GM19395 (cell line): ENCODE results near the gene CDON.
"Not testable (repeated sequence)": the region's sequence is repeated elsewhere in the genome, so short reads cannot be mapped to it uniquely, and the experiment has no call there.

Experiments
- ATAC-seq: cut with Tn5 transposase; IDR thresholded peaks from one replicate; pipeline ENCODE4 v1.9.1; 2021; ENCODE audit warnings: mild to moderate bottlenecking, moderate library complexity; ENCODE audit not compliant: unreplicated experiment

CDON gene

DNA sequence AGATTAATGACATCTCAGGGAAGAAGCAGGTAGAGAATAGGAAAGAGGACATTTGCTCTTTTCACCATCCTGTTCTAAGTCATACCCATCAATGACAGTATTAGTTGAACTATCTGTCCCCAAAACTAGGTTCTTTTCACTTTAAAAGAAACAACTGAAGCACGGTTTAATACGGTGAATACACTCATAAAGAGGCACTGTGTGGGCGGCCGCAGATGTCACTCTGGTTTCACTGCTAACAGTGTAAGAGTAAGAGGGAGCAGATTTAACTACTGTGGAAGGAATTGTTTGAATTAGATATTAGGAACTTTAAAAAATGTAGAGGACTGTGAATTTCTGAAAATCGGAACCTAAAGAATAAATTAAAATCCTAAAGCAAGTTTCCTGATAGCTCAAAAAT, 67.4 kb downstream of the CDON start:
- ATAC-seq, result peak; percentile 98

DNA sequence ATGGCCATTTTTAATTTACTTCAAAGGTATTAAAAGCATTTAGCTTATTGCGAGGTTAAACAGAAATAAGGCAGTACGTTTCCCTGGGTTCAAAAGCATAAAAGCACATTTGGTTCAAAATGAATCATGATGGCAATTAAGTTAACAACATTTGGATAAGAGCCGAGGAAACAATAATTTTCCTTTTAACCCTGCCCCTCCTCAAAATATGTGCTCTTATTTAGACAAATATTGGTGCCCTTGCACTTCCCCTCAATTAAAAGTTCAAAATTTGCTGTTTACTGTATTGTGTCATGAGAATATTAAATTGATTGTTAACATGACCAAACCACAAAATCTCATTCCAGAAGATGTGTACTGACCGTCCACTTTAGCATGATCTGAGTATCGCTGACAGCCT, 68.2 kb downstream of the CDON start:
- no peak for ATAC-seq

- no peak for ATAC-seq
These were observed 69.8 kb downstream of the CDON start for GRCh38 chr11:125992893-125993292.

GRCh38 chr11:125990244-125990643, 72.4 kb downstream of the CDON start:
- ATAC-seq, result no peak

- no peak for ATAC-seq
These were observed 75.5 kb downstream of the CDON start for GRCh38 chr11:125987066-125987641.

- ATAC-seq, result not testable (repeated sequence)
These were observed 76.7 kb downstream of the CDON start for GRCh38 chr11:125985956-125986355.

DNA sequence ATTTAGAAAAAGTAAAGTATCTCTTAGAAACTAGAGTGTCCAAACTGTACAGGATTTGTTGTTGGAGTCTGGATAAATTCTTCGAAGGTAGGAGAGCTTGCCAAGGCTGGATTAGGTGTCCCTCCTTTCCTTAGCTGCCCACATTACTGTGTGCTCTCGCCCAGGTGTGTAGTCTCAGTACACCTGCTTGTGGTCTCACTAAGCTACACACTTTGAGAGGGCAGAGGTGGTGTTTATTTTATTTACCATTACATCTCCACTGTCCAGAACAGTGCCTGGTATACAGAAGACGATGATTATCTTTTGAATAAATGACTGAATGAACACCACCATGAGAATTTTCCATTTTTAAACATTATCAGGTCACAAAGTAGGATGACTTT, 80.3 kb downstream of the CDON start:
- ATAC-seq, result no peak

DNA sequence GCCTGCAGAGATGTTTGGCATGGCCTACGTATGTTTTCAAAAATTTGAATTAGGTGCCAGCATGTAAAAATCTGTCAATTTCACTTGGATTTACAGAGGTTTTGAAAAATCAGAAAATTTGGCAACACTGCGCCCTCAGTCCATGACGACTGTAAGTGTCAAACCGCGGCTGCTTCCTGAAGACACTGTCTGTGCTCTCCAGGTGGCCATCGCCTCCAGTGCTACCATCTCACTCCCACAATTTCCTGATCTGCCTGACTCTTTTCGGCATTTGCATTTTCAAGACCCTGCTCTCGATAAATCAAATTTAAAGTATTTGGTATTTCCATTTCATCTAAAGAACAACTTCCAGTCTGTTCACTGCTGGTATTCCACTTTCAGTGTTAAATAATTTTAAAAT, 82.2 kb downstream of the CDON start:
- no peak for ATAC-seq

- no peak for ATAC-seq
These were observed 83.2 kb downstream of the CDON start for GRCh38 chr11:125979511-125979910.

DNA sequence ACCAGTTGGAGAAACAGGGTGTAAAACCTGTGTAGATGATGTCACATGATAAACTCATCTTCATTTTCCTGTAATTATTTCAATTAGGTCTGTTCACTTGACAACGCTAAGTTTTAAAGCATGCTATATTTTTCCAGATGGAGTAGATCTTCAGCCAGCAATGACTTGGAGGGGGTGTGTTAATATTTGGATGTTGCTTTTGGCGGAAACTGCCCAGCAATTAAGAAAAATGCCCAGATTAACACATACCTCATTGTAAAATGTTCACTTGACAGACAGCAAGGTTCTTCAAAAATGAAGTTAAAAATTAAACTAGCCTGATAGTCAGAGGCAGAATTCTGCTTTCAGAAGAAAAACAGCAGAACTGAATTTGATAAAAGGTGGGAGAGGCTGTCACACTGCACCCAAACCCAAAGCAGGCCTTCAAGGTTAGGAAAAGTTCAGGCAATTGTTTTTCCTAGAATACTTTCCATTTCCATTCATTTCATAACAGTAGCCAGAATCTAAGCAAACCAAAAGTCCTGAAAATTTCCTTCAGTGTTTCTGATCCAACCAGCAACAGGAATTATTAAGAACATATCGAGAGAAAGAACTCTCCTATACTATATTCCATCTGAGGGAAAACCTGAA, 83.8 kb downstream of the CDON start:
- ATAC-seq, result no peak

DNA sequence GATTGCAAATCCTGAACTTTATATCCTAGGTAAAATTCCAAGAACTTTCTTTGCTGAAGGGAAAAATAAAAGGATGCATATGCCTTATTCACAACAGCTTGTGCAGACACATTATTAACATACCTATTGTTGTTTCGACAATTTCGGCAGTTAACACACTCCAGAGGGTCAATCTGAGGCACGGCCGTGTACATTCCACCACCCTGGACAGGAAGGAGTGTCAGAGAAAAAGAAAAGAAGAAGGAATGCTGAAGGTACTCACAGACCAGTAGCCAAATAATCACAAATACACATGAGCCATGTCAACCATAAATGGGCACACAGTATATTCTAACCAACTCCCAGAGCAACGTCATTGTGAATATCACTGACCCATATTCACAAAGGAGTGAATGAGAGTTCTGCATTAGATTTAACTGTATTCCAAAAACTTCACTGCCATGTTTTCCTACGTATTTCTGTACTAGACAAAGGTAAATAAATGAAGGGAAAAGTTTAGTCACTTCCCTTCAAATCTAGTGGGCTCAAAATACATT, 84.4 kb downstream of the CDON start:
- no peak for ATAC-seq

DNA sequence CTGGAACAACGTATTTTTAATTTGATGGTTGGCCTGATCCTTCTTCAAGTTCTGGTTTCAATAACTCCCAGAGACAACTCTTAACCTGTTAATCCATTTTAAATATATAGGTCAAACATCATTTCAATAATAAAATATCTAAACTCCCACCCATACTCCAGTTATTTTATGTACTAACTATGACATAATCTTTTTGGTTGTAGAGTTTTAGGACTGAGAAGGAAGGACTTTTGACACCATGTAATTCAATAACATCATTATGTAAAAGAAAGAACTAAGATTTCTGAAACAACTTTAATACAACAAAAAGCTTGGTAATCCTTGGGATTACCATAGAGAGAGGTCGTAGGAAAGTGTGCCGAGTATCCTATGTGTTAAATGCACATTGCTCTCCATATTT, 85.3 kb downstream of the CDON start:
- ATAC-seq, result no peak

DNA sequence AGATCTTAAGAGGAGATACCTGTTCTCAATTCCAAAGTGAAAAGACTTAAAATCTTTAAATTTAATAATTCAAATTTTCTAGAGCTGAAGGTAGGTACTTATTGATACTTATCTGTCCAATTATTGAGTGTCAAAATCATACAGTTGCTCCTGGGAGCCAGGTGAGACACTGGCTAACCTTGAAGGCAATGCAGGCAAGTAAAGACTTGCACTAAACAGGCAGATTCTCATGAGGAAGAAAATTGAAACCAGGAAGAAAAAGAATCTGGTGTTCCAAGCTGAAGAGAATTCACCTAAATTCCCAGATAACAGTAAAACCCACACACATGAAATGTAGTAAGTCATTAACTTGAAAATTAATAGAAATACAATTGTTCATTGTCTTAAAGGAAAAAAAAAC, 86.5 kb downstream of the CDON start:
- ATAC-seq, result no peak

GRCh38 chr11:125975634-125976033, 87.0 kb downstream of the CDON start:
- no peak for ATAC-seq

DNA sequence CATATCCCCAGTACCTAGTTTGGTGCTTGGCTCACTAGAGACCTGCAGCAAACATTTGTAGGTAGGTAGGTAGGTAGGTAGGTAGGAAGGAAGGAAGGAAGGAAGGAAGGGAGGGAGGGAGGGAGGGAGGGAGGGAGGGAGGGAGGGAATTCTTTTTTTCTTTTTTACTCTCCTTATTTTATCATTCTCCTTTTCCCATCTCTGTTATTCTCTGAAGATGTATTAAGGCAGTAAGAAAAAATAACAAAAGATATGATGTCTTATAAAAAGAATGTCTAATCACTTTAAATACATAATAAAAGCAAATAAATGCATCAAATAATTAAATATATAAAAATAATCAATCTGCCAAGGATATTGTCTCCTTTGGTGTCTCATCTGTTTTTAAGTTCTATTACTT, 88.4 kb downstream of the CDON start:
- ATAC-seq, result no peak

DNA sequence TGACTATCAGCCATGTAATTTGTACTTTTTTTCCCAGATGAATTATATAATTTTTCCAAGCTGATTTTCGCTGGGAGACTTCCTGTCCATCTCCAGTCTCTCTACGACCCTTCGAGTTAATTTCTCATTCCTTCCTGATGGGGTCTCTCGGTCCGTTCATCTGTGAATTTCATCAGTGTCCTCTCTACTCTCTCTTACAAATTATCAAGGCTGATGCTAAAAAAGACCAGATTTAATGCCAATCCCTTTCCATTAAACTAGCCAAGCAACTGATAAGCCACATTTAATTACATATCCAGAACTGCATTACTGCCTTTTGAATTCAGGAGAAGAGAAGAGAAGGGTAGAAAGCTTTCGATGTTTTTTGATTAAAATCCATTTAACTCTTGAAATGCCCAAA, 91.0 kb downstream of the CDON start:
- no peak for ATAC-seq

DNA sequence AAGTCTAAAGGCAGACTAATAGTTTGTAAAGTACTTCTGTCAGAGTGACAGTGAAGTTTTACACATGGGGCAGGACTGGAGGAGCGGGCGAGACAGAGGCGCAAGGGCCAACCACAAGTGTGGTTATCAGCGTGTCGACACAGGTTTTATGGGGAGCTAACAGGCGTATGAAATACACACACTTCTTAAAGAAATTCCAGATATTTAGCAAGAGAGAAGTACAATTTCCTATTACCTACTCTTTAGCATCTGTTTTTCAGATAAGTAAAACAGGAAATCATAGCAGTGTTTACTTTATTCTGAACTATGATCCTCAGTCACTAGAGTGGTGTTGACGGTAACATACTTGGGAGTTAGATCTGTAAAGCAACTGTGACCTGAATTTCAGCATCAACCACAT, 94.3 kb downstream of the CDON start:
- ATAC-seq, result no peak

DNA sequence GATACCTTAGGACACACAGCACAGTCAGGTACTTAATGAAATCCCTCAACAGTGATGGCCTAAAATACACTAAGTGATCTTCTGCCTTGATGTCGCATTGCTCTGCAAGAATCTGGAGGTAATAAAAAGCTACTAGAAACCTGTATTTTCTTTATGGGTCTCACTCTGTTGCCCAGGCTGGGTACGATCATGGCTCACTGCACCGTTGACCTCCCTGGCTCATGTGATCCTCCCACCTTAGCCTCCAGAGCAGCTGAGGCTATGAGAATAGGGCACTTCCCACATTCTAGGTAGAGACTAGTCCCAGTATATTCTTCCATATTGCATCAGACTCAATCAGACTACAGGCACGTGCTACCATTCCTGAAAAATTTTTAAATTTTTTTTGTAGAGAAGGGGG, 95.2 kb downstream of the CDON start:
- no peak for ATAC-seq

DNA sequence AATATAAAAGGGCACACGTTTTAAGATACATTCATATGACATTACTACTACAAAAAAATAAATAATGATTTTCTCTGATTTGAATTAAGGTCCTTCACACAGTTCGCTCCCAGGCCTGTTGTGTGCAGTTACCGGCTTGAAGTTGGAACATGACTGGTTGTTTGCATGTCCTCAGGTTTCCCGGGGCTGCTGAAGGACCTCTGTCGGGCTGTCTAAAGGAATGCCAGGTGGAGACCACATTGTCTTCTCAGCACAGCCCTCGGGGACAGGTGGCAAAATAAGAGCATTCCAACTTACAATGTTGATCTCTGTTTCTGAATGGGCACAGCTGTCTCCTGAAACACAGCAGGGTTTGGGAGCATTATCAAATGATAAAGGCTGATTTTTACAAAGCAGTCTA, 101.9 kb downstream of the CDON start:
- no peak for ATAC-seq

DNA sequence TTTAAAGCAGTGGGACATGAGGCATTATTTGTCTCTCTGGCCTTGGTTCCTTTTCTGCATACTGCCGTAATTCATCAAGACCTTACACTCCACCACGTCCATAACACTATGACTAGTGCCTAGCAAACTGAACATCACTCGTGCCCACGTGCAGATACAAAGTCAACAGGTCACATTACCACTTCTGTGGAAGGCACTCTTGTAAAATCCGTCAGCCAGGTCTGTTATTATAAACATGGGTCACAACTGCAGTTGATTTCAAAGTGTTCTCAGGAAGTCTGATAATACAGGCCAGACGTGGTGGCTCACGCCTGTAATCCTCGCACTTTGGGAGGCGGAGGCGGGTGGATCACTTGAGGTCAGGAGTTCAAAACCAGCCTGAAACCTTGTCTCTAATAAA, 102.7 kb downstream of the CDON start:
- no peak for ATAC-seq

- ATAC-seq, result no peak
These were observed 103.2 kb downstream of the CDON start for GRCh38 chr11:125959511-125959910.

GRCh38 chr11:125958872-125959400, 103.7 kb downstream of the CDON start:
- ATAC-seq, result no peak
